H1 (cell line): ENCODE measurements around the gene INPP5K. TPM values are rescaled to one million over a fixed set of nuclear protein-coding genes. Genes with fewer than 3 reads are reported as not detected.

ENCODE experiments used
- CTCF ChIA-PET: fragments of 300-600 bp; sonication (Branson Sonifier 250); formaldehyde crosslinking; loops from one replicate; lab custom pipeline; 2021; ENCODE audit not compliant: partially characterized antibody; lab: Charles Lee
- POLR2A ChIA-PET: fragments of 300-600 bp; sonication (Branson Sonifier 250); formaldehyde crosslinking; loops from one replicate; lab custom pipeline; 2021; ENCODE audit warnings: inconsistent platforms; ENCODE audit not compliant: partially characterized antibody; lab: Charles Lee
- DNase-seq, 2 experiments: peaks; one replicate each; pipeline versions ENCODE4 v3.0.0 to v3.0.0-alpha.2; 2010 to 2022; ENCODE audit warnings: low spot score in 2 of 2, low read depth in 1 of 2, mixed read lengths in 1 of 2
- FAIRE-seq: peaks from 2 replicates; lab custom pipeline; 2011; peaks lifted over from hg19 to GRCh38; lab: Jason Lieb, UNC
- H2AFZ ChIP-seq: 2 replicates; pipeline ENCODE4 v1.8.1; 2012; ENCODE audit warnings: low read length, inconsistent platforms
- H2AK5ac ChIP-seq: 2 replicates; pipeline ENCODE4 v1.6.1; 2013; ENCODE audit warnings: low read depth, low read length
- H2BK120ac ChIP-seq: replicated peaks from 2 replicates; pipeline ENCODE3; 2013; ENCODE audit warnings: low read depth, low read length, inconsistent platforms
- H2BK12ac ChIP-seq: 2 replicates; pipeline ENCODE4 v1.6.1; 2013; ENCODE audit warnings: low read depth, low read length
- H2BK15ac ChIP-seq: 2 replicates; pipeline ENCODE4 v1.6.1; 2013; ENCODE audit warnings: low read length
- H2BK20ac ChIP-seq: 2 replicates; pipeline ENCODE4 v1.6.1; 2013; ENCODE audit warnings: low read length
- H2BK5ac ChIP-seq: 2 replicates; pipeline ENCODE4 v1.6.1; 2013; ENCODE audit warnings: low read depth, low read length
- H3K14ac ChIP-seq: 2 replicates; pipeline ENCODE4 v1.6.1; 2013; ENCODE audit warnings: inconsistent platforms; ENCODE audit not compliant: insufficient read length
- H3K18ac ChIP-seq: 2 replicates; pipeline ENCODE4 v1.6.1; 2013; ENCODE audit warnings: low read length; ENCODE audit errors: extremely low read depth
- H3K23ac ChIP-seq: 2 replicates; pipeline ENCODE4 v1.6.1; 2013; ENCODE audit warnings: inconsistent platforms; ENCODE audit not compliant: insufficient read length
- H3K23me2 ChIP-seq: 2 replicates; pipeline ENCODE4 v1.6.1; 2013; ENCODE audit warnings: low read depth, low read length
- H3K27ac ChIP-seq: 2 replicates; pipeline ENCODE4 v1.6.1; 2011; ENCODE audit warnings: low read depth, low read length, inconsistent platforms
- H3K27me3 ChIP-seq, 4 experiments: replicated peaks in 1 of 4; 1 replicate in 1 of 4; 2 replicates in 3 of 4; pipeline versions ENCODE4 v1.6.1 to v1.8.1; 2011 to 2013; ENCODE audit warnings: low read length in 3 of 4, mild to moderate bottlenecking in 3 of 4, inconsistent platforms in 2 of 4, mixed read lengths in 2 of 4, moderate library complexity in 1 of 4; ENCODE audit not compliant: control insufficient read depth in 3 of 4, insufficient read depth in 3 of 4; ENCODE audit errors: extremely low read depth in 1 of 4
- H3K36me3 ChIP-seq, 4 experiments: 2 replicates each; pipeline versions ENCODE4 v1.6.1 to v1.8.1; 2011 to 2013; ENCODE audit warnings: mild to moderate bottlenecking in 4 of 4, low read length in 3 of 4, moderate library complexity in 2 of 4, control low read depth in 1 of 4, inconsistent platforms in 1 of 4; ENCODE audit not compliant: insufficient read depth in 4 of 4, control insufficient read depth in 2 of 4
- H3K4ac ChIP-seq: replicated peaks from 2 replicates; pipeline ENCODE3; 2013; ENCODE audit warnings: low read length, low read depth, mixed read lengths, inconsistent platforms; ENCODE audit not compliant: insufficient read length
- H3K4me1 ChIP-seq, 4 experiments: replicated peaks in 1 of 4; 1 replicate in 1 of 4; 2 replicates in 3 of 4; pipeline versions ENCODE4 v1.6.1 to v1.8.1; 2011 to 2013; ENCODE audit warnings: low read length in 3 of 4, inconsistent platforms in 2 of 4, mixed read lengths in 1 of 4; ENCODE audit not compliant: insufficient read depth in 4 of 4, control insufficient read depth in 3 of 4
- H3K4me2 ChIP-seq, 2 experiments: 2 replicates each; pipeline versions ENCODE4 v1.6.1 to v1.8.1; 2011 to 2013; ENCODE audit warnings: low read depth in 2 of 2, low read length in 2 of 2, control low read depth in 1 of 2, inconsistent platforms in 1 of 2, mild to moderate bottlenecking in 1 of 2; ENCODE audit not compliant: insufficient read depth in 1 of 2
- H3K4me3 ChIP-seq, 4 experiments: fragments of 200-600, 300-600 bp in 1 of 4; sonication (generic), shearing (Covaris generic), sonication (Bioruptor Twin) in 1 of 4; 2 replicates each; pipeline versions ENCODE4 v1.5.1 to v1.8.1; 2011 to 2016; ENCODE audit warnings: low read length in 4 of 4, low read depth in 3 of 4, control low read depth in 2 of 4, inconsistent platforms in 2 of 4, mild to moderate bottlenecking in 2 of 4, mixed read lengths in 1 of 4, moderate library complexity in 1 of 4; ENCODE audit not compliant: insufficient read depth in 2 of 4; ENCODE audit errors: extremely low read depth in 1 of 4
- H3K56ac ChIP-seq: replicated peaks from 2 replicates; pipeline ENCODE3; 2013; ENCODE audit warnings: low read depth, mild to moderate bottlenecking, mixed read lengths, low read length, inconsistent platforms; ENCODE audit not compliant: insufficient read length
- H3K79me1 ChIP-seq: 2 replicates; pipeline ENCODE4 v1.6.1; 2013; ENCODE audit warnings: low read depth, low read length, control low read depth
- H3K79me2 ChIP-seq, 2 experiments: 2 replicates each; pipeline versions ENCODE4 v1.6.1 to v1.8.1; 2012 to 2013; ENCODE audit warnings: low read length in 2 of 2, mild to moderate bottlenecking in 2 of 2, inconsistent platforms in 1 of 2; ENCODE audit not compliant: insufficient read depth in 2 of 2, control insufficient read depth in 1 of 2
- H3K9ac ChIP-seq, 4 experiments: replicated peaks in 1 of 4; 1 replicate in 1 of 4; 2 replicates in 3 of 4; pipeline versions ENCODE4 v1.6.1 to v1.8.1; 2011 to 2013; ENCODE audit warnings: low read depth in 3 of 4, low read length in 3 of 4, control low read depth in 2 of 4, mild to moderate bottlenecking in 2 of 4, moderate library complexity in 2 of 4, inconsistent platforms in 1 of 4; ENCODE audit errors: extremely low read depth in 1 of 4
- H3K9me3 ChIP-seq, 2 experiments: 2 replicates each; pipeline versions ENCODE4 v1.6.1 to v1.8.1; 2012 to 2013; ENCODE audit warnings: mild to moderate bottlenecking in 2 of 2, moderate library complexity in 2 of 2, control low read depth in 1 of 2, inconsistent platforms in 1 of 2, low read depth in 1 of 2, low read length in 1 of 2, mixed read lengths in 1 of 2; ENCODE audit not compliant: insufficient read depth in 2 of 2
- H4K20me1 ChIP-seq, 2 experiments: replicated peaks in 1 of 2; 2 replicates each; pipeline versions ENCODE3 to v1.8.1; 2011 to 2013; ENCODE audit warnings: inconsistent platforms in 2 of 2, low read length in 2 of 2, mild to moderate bottlenecking in 1 of 2; ENCODE audit not compliant: insufficient read depth in 2 of 2, control insufficient read depth in 1 of 2
- H4K5ac ChIP-seq: 2 replicates; pipeline ENCODE4 v1.6.1; 2013; ENCODE audit warnings: low read length, low read depth, mixed read lengths, inconsistent platforms; ENCODE audit not compliant: insufficient read length
- H4K8ac ChIP-seq: 2 replicates; pipeline ENCODE4 v1.8.0; 2013; ENCODE audit warnings: mild to moderate bottlenecking, moderate library complexity, low read length, inconsistent platforms; ENCODE audit not compliant: insufficient read depth; ENCODE audit errors: extremely low read depth
- H4K91ac ChIP-seq: replicated peaks from 2 replicates; pipeline ENCODE3; 2013; ENCODE audit warnings: low read length, mixed read lengths, inconsistent platforms; ENCODE audit not compliant: insufficient read length
- BRCA1 ChIP-seq: IDR thresholded peaks from 2 replicates; pipeline ENCODE4 v1.6.1; 2012; ENCODE audit warnings: low read depth, low read length, improper control_type of control experiment
- POLR2A ChIP-seq, 2 experiments: IDR thresholded peaks; 1 replicate in 1 of 2; 2 replicates in 1 of 2; pipeline ENCODE4 v1.6.1; 2011; ENCODE audit warnings: low read depth in 2 of 2, low read length in 2 of 2, mild to moderate bottlenecking in 2 of 2; ENCODE audit errors: control extremely low read depth in 1 of 2
- POLR2AphosphoS5 ChIP-seq: IDR thresholded peaks from 2 replicates; pipeline ENCODE4 v1.6.1; 2011; ENCODE audit warnings: low read depth, low read length
- TCF12 ChIP-seq: IDR thresholded peaks from 2 replicates; pipeline ENCODE4 v1.6.1; 2011; ENCODE audit warnings: low read depth, mild to moderate bottlenecking, low read length
- WGBS, 2 experiments: shearing (Covaris generic) in 1 of 2; methylation state at CpG; one replicate each; pipeline versions ENCODE4 v1.1.6 to v1.1.7; 2013 to 2015; ENCODE audit warnings: low lambda C conversion rate in 2 of 2, mixed read lengths in 2 of 2, inconsistent platforms in 1 of 2, low coverage in 1 of 2, missing lambda C conversion rate in 1 of 2; ENCODE audit not compliant: insufficient replicate concordance in 2 of 2, insufficient coverage in 1 of 2, insufficient read length in 1 of 2; ENCODE audit errors: extremely low coverage in 1 of 2, missing lambda C conversion rate in 1 of 2; 5-methylcytosine and 5-hydroxymethylcytosine counted together
- polyA plus RNA-seq, 7 experiments: library from polyadenylated mRNA; depleted of rRNA in 3 of 7; stranded (reverse) in 5 of 7; unstranded in 2 of 7; fragments of >200 nt in 5 of 7; fragments of 200-250 nt in 2 of 7; gene quantifications; 1 replicate in 5 of 7; 2 replicates in 1 of 7; 4 replicates in 1 of 7; pipeline versions ENCODE4 v1.2.1 to v1.2.3, GENCODE V29; 2011 to 2013; ENCODE audit warnings: missing spikeins in 2 of 7, mixed read lengths in 2 of 7
- total RNA-seq: library from RNA; stranded (reverse); fragmentation: NEBNext Ultra II Directional; extraction: Animal tissue kit (Norgen Biotek cat#: 25700); gene quantifications from 2 replicates; pipeline ENCODE4 v1.2.1, GENCODE V29; 2021
- TF ChIP-seq, protein P1 (sequence below): IDR thresholded peaks from 2 replicates; pipeline ENCODE4 v1.6.1; 2012; ENCODE audit warnings: inconsistent platforms
- TF ChIP-seq, protein P2 (sequence below): IDR thresholded peaks from 2 replicates; pipeline ENCODE4 v1.6.1; 2011; ENCODE audit warnings: low read depth, mild to moderate bottlenecking, low read length; ENCODE audit not compliant: insufficient read depth
- TF ChIP-seq, protein P3 (sequence below), 3 experiments: IDR thresholded peaks; 1 replicate in 2 of 3; 2 replicates in 1 of 3; pipeline versions ENCODE4 v1.5.1 to v1.6.1; 2011; ENCODE audit warnings: low read length in 3 of 3, mild to moderate bottlenecking in 3 of 3, inconsistent platforms in 2 of 3, low read depth in 1 of 3, moderate library complexity in 1 of 3; ENCODE audit not compliant: insufficient read depth in 1 of 3; ENCODE audit errors: control extremely low read depth in 1 of 3

Gene INPP5K
- total and polyA plus RNA-seq, 2 of the 8 experiments (the other 6 are each of a cell fraction or from before 2014, with no cell fraction given): 21.0 to 24.1 TPM

DNA sequence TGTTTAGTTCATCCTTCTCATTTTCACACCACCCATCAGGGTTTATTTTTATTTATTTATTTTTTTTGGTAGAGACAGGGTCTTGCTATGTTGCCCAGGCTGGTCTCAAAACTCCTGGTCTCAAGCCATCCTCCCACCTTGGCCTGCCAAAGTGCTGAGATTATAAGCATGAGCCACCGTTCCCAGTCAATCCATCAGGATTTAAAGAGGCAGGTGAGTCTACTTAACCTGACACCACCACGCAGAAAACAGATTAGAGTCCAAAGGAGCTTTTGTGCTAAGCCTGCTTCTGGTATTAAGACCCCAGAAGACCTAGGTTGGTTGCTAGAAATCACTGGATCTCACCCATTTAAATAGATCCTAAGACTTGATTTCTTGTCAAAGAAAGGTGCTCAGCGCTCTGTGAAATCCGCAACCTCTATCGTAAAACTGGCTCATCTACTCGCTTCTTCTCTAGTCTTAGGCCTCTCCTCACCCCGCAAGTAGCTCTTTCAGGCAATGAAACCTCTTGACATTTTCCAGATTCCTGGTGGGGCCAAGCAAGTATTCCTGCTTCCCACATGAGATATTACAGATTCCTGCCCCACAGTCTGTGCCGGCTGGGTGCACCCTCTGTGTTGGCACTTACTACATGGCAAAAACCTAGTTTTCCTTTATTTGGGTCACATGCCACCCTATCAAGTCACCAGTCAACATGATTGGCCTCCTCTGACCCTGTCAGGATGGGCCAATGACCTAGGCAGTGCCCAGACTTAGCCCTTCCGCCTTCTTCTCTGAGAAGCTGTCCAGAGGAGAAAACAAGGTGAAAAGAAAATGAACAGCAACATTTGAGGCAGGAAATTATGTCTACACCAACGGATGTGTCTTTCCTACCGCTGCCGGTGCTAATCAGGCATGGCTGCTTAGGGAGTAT lies 37.2 kb upstream of the INPP5K start:
- Histone ChIP-seq H4K91ac (no peak overlapping the region), H3K14ac (no peak overlapping the region), H4K20me1 (peaks cover 2 to 16% of the 10 kb centered on the region in 2 experiments), H2BK15ac (no peak overlapping the region), H2BK12ac (no peak overlapping the region), H3K27me3 (no peaks in the 10 kb centered on the region; a peak in 1 of 7 replicates), H2BK5ac (no peak overlapping the region), H3K4ac (no peak overlapping the region), H3K36me3 (peaks cover 2 to 14% (median 10%) of the 10 kb centered on the region in 4 experiments; a peak in 5 of 8 replicates), H3K9me3 (no peaks in the 10 kb centered on the region), H3K4me2 (no peak overlapping the region), H3K4me1 (no peaks in the 10 kb centered on the region), H3K79me1 (peaks cover 17% of the 10 kb centered on the region), H3K9ac (no peak overlapping the region), H2BK120ac (no peak overlapping the region), H3K18ac (no peak overlapping the region), H3K56ac (no peak overlapping the region), H3K27ac (no peak overlapping the region), H2BK20ac (no peak overlapping the region), H3K4me3 (no peak overlapping the region), H2AFZ (no peak overlapping the region), H3K23ac (no peak overlapping the region), H4K5ac (no peak overlapping the region), H2AK5ac (no peak overlapping the region), H3K23me2 (no peaks in the 10 kb centered on the region), H3K79me2 (peaks cover 0 to 21% of the 10 kb centered on the region in 2 experiments; a peak in 2 of 4 replicates), H4K8ac (no peak overlapping the region)
- CTCF ChIA-PET: interaction anchor here (0.8 to 2.4 kb wide), 8 partner anchors 17 to 76 kb away, joined by 3 to 10 read pairs (median 5); partner anchors contain the start of gene INPP5K
- WGBS, 2 experiments: 93% methylated on average over 12 of the region's 12 CpGs; no CpG with 5 or more reads in 1 of the 2 experiments
- POLR2A ChIA-PET: interaction anchor here (0.9 to 1.6 kb wide), 4 partner anchors 11 to 212 kb away, joined by 3 to 4 read pairs (median 3); no protein-coding TSS in a partner anchor
- FAIRE-seq (no peak), DNase-seq (no peak)
- no peak for TF ChIP-seq BRCA1
- no peak for TF ChIP-seq POLR2A (IDR thresholded peaks at IDR 0.05; ENCODE audit: control extremely low read depth in 1 of 2, low read depth in 2 of 2, low read length in 2 of 2)
- no peak for TF ChIP-seq POLR2AphosphoS5
- TF ChIP-seq, protein P1, sequence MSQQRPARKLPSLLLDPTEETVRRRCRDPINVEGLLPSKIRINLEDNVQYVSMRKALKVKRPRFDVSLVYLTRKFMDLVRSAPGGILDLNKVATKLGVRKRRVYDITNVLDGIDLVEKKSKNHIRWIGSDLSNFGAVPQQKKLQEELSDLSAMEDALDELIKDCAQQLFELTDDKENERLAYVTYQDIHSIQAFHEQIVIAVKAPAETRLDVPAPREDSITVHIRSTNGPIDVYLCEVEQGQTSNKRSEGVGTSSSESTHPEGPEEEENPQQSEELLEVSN: no peak
- TF ChIP-seq, protein P2, sequence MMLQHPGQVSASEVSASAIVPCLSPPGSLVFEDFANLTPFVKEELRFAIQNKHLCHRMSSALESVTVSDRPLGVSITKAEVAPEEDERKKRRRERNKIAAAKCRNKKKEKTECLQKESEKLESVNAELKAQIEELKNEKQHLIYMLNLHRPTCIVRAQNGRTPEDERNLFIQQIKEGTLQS: no peak
- TF ChIP-seq, protein P3, sequence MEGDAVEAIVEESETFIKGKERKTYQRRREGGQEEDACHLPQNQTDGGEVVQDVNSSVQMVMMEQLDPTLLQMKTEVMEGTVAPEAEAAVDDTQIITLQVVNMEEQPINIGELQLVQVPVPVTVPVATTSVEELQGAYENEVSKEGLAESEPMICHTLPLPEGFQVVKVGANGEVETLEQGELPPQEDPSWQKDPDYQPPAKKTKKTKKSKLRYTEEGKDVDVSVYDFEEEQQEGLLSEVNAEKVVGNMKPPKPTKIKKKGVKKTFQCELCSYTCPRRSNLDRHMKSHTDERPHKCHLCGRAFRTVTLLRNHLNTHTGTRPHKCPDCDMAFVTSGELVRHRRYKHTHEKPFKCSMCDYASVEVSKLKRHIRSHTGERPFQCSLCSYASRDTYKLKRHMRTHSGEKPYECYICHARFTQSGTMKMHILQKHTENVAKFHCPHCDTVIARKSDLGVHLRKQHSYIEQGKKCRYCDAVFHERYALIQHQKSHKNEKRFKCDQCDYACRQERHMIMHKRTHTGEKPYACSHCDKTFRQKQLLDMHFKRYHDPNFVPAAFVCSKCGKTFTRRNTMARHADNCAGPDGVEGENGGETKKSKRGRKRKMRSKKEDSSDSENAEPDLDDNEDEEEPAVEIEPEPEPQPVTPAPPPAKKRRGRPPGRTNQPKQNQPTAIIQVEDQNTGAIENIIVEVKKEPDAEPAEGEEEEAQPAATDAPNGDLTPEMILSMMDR (IDR thresholded peaks at IDR 0.05; ENCODE audit: control extremely low read depth in 1 of 3, insufficient read depth in 1 of 3, low read depth in 1 of 3, low read length in 3 of 3): no peak
- no peak for TF ChIP-seq TCF12
